ENCODE data around the gene RASSF5.

RASSF5 gene

DNA sequence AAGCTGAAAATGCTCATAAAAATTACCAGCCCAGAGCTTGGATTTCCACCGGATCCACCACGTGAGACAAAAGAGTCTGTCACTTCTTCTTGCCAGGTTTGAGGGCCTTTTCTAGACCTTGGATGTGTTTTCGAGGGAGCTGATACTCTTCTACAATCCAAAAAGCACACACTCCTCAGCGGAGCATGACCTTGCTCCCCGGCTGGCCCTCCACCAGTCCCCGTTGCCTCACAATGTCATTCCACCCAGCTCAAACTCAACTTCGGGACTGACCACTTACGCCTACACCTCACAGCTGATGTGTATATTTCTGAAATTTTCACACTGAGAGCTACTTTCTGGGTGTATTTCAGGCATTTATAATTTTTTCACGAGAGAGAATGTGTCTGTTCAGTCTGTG, 84.4 kb downstream of the RASSF5 start:
- Histone ChIP-seq H3K4me1 (ENCODE audit: control insufficient read depth, low read length) (no peaks in the 10 kb centered on the region), H3F3A (ENCODE audit: control insufficient read depth, insufficient read depth) (no peaks in the 10 kb centered on the region), H3K9me3 (ENCODE audit: control insufficient read depth, insufficient read depth, low read length) (no peaks in the 10 kb centered on the region), H3K4me3 (ENCODE audit: low read length) (no peak overlapping the region), H3K27me3 (ENCODE audit: control insufficient read depth, low read length) (no peaks in the 10 kb centered on the region), H3K9me2 (replicated peaks; ENCODE audit: control insufficient read depth, low read length) (no peaks in the 10 kb centered on the region), H3K4me2 (ENCODE audit: low read length) (no peak overlapping the region), H3K79me2 (ENCODE audit: control insufficient read depth, low read length) (no peaks in the 10 kb centered on the region), H4K20me1 (ENCODE audit: control insufficient read depth, insufficient read depth, low read depth, low read length) (no peaks in the 10 kb centered on the region), H3K27ac (ENCODE audit: low read depth, low read length) (no peak overlapping the region), H3K36me3 (ENCODE audit: control insufficient read depth, low read length) (peaks cover 81% of the 10 kb centered on the region)
- TF ChIP-seq EZH2phosphoT487 (IDR thresholded peaks at IDR 0.05; ENCODE audit: borderline replicate concordance, low read length): no peak
- TF ChIP-seq, protein P1, sequence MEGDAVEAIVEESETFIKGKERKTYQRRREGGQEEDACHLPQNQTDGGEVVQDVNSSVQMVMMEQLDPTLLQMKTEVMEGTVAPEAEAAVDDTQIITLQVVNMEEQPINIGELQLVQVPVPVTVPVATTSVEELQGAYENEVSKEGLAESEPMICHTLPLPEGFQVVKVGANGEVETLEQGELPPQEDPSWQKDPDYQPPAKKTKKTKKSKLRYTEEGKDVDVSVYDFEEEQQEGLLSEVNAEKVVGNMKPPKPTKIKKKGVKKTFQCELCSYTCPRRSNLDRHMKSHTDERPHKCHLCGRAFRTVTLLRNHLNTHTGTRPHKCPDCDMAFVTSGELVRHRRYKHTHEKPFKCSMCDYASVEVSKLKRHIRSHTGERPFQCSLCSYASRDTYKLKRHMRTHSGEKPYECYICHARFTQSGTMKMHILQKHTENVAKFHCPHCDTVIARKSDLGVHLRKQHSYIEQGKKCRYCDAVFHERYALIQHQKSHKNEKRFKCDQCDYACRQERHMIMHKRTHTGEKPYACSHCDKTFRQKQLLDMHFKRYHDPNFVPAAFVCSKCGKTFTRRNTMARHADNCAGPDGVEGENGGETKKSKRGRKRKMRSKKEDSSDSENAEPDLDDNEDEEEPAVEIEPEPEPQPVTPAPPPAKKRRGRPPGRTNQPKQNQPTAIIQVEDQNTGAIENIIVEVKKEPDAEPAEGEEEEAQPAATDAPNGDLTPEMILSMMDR (IDR thresholded peaks at IDR 0.05; ENCODE audit: low read depth, low read length, poor library complexity, severe bottlenecking): no peak

DNA sequence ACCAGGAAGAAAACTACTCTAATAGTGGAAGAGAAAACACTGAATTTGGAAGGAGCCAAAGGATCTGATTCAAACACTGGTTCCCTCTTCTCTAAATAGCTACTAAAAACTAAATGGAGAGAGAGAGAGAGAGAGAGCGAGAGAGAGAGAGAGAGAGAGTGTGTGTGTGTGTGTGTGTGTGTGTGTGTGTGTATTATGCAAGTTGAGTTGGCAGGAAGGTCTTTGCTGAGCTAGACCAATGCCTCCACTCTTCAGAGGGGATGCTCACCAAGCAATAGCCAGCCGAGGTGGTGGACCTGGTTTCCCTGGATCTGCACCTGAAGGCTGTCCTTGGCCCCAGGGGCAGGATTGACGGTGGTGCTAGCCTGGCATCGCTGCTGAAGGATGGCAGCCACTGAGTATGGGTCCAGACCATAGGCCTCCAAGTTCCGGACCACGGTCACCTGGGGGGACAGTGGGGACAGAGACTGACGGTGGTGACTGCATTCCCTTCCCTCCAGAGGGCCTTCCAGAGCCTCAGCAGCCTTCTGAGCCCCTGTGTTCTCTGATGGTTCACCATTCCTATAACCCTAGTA, 86.1 kb downstream of the RASSF5 start:
- Histone ChIP-seq H3K4me1 (ENCODE audit: control insufficient read depth, low read length) (no peaks in the 10 kb centered on the region), H3F3A (ENCODE audit: control insufficient read depth, insufficient read depth) (no peaks in the 10 kb centered on the region), H3K9me3 (ENCODE audit: control insufficient read depth, insufficient read depth, low read length) (no peaks in the 10 kb centered on the region), H3K4me2 (ENCODE audit: low read length) (no peak overlapping the region), H3K79me2 (ENCODE audit: control insufficient read depth, low read length) (no peaks in the 10 kb centered on the region), H3K27me3 (ENCODE audit: control insufficient read depth, low read length) (no peaks in the 10 kb centered on the region), H3K4me3 (ENCODE audit: low read length) (no peak overlapping the region), H3K27ac (ENCODE audit: low read depth, low read length) (no peak overlapping the region), H3K9me2 (replicated peaks; ENCODE audit: control insufficient read depth, low read length) (no peaks in the 10 kb centered on the region), H3K36me3 (ENCODE audit: control insufficient read depth, low read length) (peaks cover 78% of the 10 kb centered on the region), H4K20me1 (ENCODE audit: control insufficient read depth, insufficient read depth, low read depth, low read length) (no peaks in the 10 kb centered on the region)
- TF ChIP-seq EZH2phosphoT487 (IDR thresholded peaks at IDR 0.05; ENCODE audit: borderline replicate concordance, low read length): no peak
- TF ChIP-seq, protein P1 (IDR thresholded peaks at IDR 0.05; ENCODE audit: low read depth, low read length, poor library complexity, severe bottlenecking): no peak

DNA sequence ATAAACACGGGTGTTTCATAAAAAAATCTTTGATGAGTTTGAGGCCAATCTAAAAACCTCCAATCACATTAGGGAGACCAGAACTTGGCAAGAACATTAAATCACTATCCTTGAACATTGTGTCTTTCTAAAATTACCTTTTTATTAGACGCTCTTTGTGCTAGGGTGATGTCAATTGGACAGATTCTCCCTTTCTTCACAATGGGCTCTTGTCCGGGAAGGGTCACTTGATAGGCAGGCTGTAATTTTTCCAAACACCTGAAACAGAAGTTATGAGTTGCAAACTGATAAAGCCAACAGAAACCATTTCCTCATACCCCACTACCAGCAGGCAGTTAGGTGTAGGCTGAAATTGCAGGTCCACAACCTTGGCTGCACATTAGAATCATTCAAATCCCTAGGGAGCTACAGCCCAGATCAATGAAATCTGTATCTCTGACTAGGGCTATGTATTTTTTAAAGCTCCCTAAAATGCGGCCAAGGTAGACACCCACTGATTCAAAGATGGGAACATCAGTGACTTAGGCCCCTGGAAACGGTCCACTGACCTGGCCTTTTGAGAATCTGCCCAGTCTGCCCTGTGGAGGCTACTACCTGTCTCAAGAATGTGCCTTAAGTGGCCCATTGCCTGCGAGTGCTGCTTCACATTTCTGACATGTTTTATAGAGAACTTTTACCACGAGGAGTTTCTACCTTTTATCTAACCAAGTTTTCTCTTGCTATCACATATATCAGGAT, 88.4 kb downstream of the RASSF5 start:
- Histone ChIP-seq H3K4me2 (ENCODE audit: low read length) (no peak overlapping the region), H3K36me3 (ENCODE audit: control insufficient read depth, low read length) (peaks cover 81% of the 10 kb centered on the region), H3F3A (ENCODE audit: control insufficient read depth, insufficient read depth) (no peaks in the 10 kb centered on the region), H3K4me3 (ENCODE audit: low read length) (no peak overlapping the region), H3K27ac (ENCODE audit: low read depth, low read length) (no peak overlapping the region), H3K79me2 (ENCODE audit: control insufficient read depth, low read length) (no peaks in the 10 kb centered on the region), H3K9me2 (replicated peaks; ENCODE audit: control insufficient read depth, low read length) (no peaks in the 10 kb centered on the region), H3K9me3 (ENCODE audit: control insufficient read depth, insufficient read depth, low read length) (no peaks in the 10 kb centered on the region), H3K4me1 (ENCODE audit: control insufficient read depth, low read length) (no peaks in the 10 kb centered on the region), H4K20me1 (ENCODE audit: control insufficient read depth, insufficient read depth, low read depth, low read length) (no peaks in the 10 kb centered on the region), H3K27me3 (ENCODE audit: control insufficient read depth, low read length) (no peaks in the 10 kb centered on the region)
- no peak for TF ChIP-seq EZH2phosphoT487 (IDR thresholded peaks at IDR 0.05; ENCODE audit: borderline replicate concordance, low read length)
- TF ChIP-seq, protein P1 (IDR thresholded peaks at IDR 0.05; ENCODE audit: low read depth, low read length, poor library complexity, severe bottlenecking): no peak

Data from DOHH2 (cell line).